Iris pigment epithelial cell (primary cell): Measurements from ENCODE around the gene NHLH1.

Experiments used
- DNase-seq: peaks from one replicate; pipeline ENCODE4 v3.0.0-alpha.2; 2011; ENCODE audit warnings: low read depth

NHLH1 gene

GRCh38 chr1:160359559-160360226 lies 7.2 kb upstream of the NHLH1 start:
- DNase-seq, result peak; percentile 39

DNA sequence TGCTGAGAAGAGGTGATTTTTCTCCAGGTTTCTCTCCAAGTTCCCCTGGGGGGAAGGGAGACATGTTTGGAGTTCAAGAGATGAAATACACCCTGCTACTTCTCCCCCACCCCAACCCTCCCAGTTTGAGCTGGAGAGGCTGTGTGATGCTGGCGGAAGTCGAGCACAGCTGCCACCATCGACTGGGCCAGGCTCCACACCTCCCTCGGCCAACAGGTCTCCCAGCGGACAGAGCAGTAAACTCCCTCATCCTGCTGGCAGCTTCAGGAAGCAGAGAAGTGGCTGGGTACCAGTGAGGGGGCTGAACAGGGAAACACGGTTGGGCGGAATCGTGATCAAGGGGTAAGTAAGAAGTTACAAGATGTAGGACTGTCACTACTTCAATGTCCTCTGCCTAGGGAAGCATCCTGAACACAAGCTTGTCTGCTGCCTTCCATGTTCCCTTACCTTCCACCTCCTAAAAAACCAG lies 6.6 kb upstream of the NHLH1 start:
- DNase-seq, result no peak

DNA sequence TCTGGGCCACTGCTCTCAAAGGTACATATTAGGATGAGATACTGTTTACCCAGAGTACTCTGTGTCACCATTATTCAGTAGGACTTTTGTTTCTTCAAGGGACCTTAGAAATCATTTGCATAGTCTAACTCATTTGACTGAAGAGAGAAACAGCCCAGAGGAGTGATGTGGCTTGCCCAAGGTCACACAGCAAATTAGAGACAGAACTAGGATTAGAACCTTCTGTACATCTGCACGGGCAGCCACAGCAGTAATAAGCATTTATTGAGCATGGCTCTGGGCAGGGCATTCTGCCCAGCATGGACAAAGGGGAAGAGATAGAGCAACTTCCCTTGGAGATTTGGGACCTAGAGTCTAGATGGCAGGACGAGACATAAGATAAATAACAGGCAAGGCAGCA lies 5.7 kb upstream of the NHLH1 start:
- no peak for DNase-seq

DNA sequence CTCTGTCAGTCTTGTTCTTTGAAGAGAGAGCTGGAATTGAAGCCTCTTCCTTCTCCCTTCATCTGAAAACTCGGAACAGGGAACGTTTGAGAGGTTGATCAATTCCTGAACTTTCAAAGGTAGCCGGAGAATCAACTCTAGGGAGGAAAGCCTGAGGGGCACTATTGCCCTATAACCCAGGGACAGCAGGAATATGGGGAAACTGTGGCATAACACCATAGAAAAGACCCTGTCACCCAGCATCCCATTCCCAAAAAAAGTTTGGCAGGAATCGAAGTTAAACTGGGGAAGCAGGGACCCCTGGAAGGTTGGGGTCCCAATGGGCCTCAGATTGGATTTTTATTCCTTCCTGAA lies 5.1 kb upstream of the NHLH1 start:
- DNase-seq, result no peak

DNA sequence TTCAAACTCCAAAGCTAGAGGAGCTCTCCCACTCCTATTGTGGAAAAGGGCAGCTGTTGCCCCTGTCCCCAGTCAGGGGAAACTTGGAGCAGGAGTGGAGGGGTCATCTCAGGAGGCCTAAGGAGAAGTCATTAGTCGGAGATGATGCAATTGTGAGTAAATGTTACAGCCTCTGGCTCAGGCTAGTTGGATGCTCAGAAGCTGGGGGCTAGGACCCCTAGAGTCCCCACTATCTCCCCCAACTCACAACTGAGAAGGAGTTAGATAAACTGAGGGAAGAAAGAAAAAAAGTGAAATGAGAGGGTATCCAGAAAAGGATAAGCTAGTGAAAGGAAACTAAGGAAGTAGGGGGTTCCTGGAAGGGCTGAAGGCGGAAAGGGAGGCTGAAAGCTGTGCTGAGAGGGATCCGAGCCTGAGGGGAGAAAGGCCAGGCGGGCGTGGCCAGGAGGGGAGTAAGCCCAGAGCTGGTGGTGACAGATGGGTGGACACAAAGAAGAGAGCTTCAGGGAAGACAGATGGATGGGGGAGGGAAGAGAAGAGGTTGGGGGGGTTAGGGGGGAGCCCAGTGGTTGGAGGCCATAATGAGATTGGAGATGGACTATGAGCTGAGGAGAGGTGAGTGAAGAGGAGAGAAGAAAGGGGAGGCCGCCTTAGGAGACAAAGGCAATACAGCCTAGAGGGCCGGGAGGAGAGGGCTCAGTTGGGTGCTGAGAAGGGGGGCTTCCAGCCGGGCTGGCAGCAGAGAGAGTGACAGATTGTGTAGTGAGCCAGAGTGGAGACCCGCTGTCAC lies 4.5 kb upstream of the NHLH1 start:
- DNase-seq, result no peak

GRCh38 chr1:160363010-160363409 lies 3.9 kb upstream of the NHLH1 start:
- no peak for DNase-seq

GRCh38 chr1:160363951-160364735 lies 2.7 kb upstream of the NHLH1 start:
- no peak for DNase-seq

GRCh38 chr1:160365325-160365724 lies 1.5 kb upstream of the NHLH1 start:
- no peak for DNase-seq

GRCh38 chr1:160367516-160367900 lies 637 bp downstream of the NHLH1 start:
- no peak for DNase-seq

DNA sequence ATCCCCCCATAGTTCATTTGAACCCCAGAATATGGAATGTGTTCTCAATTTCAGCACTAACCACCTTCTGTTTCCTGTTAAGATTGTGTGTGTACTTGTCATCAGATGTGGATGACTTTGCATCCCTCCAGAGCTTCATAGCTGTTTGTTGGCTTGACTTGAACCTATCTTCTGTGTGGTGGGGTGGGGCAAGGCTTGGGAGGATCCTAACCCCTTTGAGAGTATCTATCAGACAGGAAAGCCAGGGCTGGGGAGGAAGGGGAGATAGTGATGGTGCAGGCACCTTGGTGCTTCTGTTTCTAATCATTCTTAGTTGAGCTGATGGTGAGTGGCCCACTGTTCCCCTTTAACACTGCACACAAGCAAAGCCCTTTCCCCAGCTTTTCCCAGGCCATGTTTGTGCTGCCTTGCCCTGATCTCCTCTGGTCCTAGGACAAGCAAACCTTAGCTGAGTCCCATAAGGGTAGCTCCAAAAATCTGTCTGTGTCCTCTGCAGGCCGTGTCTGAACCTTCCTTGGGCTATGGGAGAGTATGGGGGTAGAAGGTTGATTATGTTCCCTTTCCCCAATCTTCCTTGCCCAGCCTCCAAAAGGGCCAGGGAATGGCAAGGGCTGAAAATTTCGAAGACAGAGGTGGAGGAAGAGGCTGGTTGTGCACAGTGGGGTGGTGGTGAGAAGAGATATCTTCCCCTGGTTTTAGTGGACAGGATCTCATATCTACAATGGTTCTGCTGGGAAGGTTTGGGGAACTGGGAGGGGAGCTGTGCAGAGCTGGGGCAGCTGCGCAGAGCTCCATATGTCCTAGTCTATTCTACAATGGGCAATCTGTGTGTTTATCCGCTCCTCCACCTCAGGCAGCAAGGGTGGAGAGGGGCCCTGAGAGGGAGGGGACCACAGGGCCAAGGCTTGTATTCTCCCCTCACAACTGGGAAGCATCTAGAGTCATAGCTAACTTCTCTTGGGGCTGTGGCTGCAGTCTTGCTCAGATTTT lies 1.4 kb downstream of the NHLH1 start:
- no peak for DNase-seq

DNA sequence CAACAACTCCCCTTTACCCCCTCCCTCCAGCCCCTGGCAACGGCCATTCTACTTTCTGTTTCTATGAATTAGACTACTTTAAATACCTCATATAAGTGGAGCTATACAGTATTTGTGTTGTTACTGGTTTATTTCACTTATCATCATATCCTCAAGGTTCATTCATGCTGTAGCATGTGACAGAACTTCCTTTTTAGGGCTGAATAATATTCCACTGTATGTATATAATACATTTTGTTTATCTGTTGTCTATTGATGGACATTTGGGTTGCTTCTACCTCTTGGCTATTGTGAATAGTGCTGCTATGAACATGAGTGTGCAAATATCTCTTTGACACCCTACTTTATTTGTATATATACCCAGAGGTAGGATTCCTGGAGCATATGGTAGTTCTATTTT lies 2.2 kb downstream of the NHLH1 start:
- no peak for DNase-seq

- DNase-seq, result no peak
Observed at GRCh38 chr1:160370561-160371345, 3.9 kb downstream of the NHLH1 start.

DNA sequence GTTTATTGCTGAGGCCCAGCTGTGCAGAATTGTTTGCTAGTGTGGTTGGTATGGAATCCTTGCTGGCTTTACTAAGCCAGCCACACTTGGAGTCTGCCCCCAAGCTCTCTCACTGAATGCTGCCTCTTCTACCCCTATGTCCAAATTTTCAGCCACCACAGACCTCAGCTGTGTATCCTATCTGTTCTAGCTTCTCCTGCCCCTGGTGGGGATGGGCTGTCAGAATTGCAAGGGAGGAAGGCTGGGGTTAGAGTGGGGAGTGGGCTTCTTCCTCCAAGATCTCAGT lies 4.4 kb downstream of the NHLH1 start:
- no peak for DNase-seq

DNA sequence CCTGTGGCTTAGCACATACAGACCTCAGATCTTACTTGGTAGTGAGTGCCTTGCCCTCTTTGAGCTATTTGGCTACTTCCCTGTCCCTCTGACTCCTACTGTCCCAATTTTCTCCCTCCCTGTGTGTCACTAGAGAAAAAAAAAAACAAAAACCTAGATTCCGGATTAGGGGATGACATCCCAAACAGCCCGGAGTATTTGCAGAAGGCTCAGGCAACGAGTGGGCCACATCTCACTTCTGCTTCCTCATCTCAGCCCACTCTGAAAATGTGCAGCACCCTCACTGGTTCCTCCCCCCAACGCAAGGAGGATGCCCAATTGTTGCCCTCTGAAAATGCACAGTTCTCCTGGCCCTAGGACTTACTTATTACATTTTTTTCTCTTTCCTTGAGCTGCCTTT lies 4.9 kb downstream of the NHLH1 start:
- no peak for DNase-seq

GRCh38 chr1:160373696-160374095 lies 6.8 kb downstream of the NHLH1 start:
- DNase-seq, result peak; percentile 29

- no peak for DNase-seq
Observed at GRCh38 chr1:160374306-160375110, 7.6 kb downstream of the NHLH1 start.

GRCh38 chr1:160375788-160376524 lies 9.1 kb downstream of the NHLH1 start:
- DNase-seq, result peak; percentile 46

DNA sequence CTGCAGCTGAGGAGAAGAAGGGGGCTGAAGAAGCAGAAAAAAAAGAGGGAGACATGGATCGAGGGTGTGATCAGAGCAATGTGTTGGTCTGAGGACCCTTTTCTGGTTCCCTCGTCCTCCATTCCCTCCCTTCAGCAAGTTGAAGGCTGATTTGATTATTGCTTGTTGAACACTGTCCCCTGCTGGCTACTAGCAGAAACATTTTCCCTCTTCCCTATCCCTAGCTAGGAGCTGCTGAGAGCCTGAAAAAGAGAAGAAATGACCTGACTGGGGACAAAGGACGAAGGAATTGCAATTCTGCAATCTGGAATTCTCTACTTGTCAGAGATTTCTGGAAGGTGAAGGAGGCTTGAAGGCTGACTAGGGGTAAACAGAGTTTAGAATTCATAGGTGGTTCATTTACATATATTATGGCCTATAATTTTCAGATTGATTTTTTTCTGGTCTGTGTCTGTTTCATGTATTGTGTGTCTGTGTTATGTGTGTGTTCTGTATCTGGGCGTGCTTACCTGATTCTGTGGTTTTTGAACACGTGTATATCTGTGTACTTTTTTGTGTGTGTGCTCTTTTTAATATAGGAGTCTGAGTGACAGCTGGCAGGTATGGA lies 9.8 kb downstream of the NHLH1 start:
- peak; percentile 76 for DNase-seq

DNA sequence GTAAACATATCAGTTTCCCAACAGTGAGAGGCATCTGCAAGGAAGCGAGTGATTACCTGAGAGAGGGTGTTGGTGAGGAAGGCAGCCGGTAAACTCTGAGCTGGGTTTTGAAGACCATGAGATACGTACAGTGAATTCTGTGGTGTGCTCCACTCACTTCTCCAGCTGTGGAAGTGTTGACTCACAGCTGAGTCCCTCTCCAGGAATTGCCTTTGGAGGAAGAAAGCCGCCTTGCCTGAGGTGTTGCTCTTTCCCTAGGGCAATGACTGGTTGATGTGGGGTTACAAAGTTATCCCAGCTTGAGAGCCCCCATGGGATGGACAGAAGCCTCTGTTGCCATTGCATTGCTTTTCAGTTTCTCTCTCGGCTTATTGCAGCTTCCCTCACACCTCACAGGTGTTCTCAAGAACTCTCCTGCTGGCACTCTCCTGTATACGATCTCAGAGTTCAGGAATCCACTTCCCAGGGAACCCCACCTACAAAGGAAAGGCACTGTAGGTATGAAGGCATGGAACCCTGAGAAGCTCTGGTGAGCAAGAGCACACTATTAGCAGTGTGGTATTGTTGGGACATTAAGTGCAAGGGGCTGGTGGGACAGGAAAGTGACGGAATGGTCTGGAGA lies 10.8 kb downstream of the NHLH1 start:
- DNase-seq, result peak; percentile 15
